ENCODE measurements around the gene RLBP1. TPM values are rescaled to one million over a fixed set of nuclear protein-coding genes. Genes with fewer than 3 reads are reported as not detected.
A peak's percentile ranks its signal among the peaks of the same experiment; 100 is the strongest.

RLBP1 gene
- polyA plus RNA-seq, 5 donors, result not detected

DNA sequence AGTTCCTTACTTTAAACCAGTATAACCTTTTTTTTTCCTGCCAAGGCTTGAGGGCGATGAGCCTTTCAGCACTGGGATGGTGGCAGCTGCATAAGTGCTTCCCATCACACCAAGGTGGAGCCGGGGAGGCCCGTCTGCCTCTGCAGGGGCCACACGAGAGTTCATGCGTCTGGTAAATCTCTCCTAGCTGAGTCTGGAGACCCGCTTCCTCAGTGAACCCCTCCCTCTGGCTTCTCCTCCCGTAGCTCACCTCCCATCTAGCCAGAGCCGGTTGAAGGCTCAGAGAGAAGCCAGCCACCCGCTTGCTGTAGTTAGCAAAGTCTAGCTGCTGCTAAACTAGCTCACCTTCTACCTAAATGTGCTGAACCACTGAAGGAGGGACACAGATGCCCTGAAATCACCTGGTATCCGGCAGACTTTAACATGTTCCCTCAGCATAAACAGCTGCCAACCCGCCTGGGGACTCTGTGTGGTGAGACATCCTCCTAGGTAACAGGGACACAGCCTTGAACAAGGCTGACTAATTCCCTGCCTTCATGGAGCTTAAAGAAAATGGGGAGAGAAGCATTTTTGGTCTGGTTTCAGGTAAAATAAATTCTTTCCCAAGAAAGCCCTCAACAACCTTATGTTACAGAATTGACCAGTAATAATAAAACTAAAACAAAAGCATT, 42.9 kb downstream of the RLBP1 start:
- no peak for DNase-seq

DNA sequence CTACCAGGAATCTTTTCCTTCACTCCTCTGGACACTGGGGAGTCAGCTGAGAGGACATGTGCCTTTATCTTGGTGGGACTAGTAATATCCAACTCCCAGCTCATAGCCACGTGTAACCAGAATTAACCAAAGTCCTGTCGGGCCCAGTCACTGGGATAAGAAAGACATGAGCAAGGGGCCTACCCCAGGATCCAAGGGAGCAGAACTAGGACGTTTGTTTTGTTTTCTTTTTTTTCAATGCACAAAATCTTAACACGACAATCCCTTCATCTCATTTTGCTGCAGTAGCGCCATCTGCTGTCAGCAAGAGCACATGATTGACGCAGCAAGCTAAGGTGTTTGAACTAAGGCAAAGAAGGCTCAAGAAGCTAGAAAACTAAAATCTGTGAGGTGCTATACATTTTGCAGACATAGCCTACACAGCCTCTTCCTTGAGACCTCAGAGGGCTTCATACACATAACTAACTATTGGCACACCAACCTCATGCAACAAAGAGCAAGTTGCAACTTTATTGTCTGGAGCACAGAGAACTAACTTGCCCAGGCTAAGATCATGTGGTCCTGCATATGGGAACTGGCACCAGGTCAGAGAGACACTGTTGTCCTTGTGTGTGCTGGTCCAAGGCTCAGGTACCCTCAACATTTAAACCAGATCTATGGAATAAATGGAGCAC, 43.6 kb downstream of the RLBP1 start:
- DNase-seq, result peak; percentile 64 to 73

DNA sequence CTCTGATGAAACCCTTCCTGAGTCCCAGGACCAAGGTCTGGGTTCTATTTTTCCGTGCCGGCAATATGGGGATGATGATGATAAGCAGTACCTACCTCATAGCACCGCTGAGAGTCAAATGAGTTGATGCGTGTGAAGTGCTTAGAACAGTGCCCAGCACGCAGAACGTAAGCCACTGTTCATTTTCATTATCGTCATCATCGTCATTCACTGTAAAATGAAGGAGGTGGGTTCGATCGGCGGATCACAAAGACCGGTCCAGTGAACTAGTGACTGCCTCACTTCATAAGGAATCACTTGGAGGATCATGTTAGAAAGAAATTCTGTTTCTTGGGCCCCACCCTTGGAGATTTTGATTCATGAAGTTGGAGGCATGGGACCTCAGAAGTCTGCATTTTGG, 44.3 kb downstream of the RLBP1 start:
- no peak for DNase-seq

GRCh38 chr15:89175617-89176191, 45.7 kb downstream of the RLBP1 start:
- no peak for DNase-seq

DNA sequence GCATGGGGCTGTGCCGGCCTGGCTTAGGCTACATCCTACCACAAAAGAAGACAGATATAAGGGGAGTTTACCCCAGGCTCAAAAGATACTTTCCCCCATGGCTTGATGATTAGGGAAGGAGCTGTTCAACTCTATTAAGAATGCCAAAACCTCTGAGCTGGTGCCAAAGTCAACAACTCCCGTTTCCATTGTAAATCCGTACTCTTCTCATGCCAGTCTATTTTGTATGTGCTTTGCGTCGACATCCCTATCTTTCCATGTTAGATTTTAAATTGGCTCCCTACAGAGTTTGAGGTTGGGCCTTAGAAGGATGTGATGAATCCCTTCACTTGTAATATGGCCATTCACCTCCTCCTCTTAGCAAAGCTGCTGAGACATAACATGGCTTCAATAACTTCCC, 46.9 kb downstream of the RLBP1 start:
- no peak for DNase-seq

DNA sequence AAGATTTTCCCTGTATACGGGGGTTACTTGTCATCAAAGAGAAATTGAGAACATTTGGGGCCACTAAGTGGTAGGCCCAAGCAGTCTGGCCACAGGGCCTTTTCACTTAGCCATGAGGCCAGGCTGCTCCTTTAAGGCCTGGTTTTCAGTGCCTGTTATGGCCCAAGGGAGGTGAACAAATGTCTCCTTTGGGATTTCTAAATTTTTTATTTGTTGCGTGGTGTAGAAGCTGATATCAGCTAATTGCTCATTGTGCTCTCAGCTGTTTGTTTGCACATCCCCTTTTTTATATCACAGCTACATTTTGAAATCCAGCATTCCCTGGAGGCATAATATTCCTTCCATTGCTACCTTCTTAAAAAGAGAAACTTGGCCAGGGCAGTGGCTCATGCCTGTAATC, 48.5 kb downstream of the RLBP1 start:
- DNase-seq, result no peak

DNA sequence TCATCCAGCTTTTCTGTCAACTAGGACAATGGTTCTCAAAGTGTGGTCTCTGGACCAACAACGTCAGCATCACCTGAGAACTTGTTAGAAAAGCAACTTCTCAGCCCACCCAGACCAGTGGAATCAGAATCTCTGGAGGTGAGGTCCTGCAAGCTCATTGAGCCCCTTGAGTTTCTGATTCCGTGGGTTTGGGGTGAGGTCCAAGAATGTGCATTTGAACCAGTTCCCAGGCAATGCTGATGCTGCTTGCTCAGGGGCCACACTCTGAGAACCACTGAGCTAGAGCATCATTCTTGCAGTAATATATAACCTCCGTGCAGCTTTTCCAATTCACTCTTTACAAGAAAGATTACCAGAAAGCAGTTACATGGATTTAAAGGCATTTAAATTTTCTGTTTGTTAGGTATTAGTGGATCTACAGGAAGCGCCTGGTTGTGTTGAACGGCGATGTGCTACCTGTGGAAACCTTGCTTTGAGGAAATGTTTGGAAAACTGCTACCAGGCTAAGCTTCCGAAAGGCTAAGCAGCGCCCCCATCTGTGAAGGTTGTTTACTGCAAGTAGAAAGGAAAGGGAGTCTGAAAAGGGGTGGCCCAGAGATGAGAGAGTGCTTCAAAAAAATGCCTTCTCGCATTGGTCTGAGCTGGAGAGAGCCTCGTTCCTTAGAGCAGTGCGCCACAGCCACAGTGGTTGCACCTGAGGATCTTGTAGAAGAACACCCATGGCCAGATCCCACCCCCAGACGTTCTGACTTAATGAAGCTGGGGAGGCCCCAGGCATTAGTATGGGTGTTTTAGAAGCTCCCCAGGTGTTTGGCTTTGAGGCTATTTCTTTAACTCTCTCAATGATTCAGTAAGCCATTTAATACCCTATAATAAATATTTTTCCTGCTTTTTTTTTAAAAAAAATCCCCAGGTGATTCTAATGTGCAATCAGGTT, 50.0 kb downstream of the RLBP1 start:
- peak in 1 of 2 donors; percentile 23 for DNase-seq

- DNase-seq, result no peak
Measured at GRCh38 chr15:89170364-89170763, 51.0 kb downstream of the RLBP1 start.

GRCh38 chr15:89168316-89168833, 53.0 kb downstream of the RLBP1 start:
- no peak for DNase-seq

DNA sequence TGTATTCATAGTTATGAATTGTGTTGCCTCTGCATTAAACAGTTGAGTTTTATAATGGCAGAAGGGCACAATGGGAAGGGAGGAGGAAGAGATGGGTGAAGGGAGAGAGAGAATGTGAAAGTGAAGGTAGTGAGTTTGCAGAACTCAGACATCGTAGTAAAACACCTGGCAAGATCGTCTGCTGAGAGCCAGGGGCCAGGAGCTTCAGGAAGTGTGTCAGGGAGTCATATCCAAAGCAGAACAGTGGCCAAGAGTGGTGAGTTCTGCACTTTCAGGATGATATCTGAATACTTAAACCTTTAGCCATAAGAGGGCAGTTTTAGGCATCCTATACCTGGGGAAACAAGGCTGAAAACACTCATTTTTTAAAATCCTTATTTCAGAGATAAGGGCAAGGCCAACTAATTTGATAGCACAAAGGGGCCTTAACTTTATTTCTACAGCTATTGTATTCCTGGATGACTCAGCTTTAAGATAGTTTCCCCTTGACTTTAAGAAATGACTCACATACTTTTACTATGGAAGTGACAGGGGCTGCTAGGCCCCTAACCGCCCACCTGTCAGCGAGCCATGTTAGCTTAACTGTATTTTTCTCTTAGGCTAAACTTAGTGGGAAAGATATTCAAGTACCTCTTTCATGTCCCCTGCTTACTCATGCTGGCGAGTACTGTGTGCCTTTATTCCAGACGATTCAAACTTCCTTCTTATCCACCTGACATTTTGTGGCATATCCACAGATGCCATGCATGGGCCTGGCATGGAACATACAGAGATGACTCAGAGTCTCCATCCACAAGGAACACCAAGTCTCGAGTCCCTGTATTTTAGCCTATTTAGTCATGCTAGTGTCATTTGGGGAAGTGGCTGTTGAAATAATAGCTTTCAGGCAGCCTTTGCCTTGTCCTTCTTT, 53.9 kb downstream of the RLBP1 start:
- DNase-seq, result no peak

GRCh38 chr15:89165677-89166076, 55.7 kb downstream of the RLBP1 start:
- DNase-seq, result no peak

DNA sequence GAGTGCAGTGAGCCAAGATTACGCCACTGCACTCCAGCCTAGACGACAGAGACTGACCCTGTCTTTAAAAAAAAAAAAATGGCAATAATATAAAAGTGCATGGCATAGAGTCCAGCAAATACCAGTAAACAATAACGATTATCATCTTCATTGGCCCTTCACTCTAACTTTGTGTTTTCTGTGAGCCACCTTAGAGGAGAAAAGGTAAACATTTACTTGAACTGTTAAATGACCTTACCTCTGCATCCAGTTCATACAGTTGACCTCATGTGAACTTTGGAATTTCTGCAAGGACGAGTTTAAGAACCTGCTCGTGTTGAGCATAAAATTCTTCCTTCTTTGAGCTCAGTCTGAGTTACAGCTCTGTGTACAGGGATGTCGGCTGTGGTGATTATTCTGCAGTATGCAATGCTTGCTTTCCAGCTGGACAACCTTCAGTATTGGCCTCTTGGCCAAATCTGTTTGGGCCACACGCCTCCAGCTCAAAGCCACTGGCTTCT, 56.6 kb downstream of the RLBP1 start:
- DNase-seq, result no peak

- DNase-seq, result no peak
Measured at GRCh38 chr15:89163271-89164055, 57.9 kb downstream of the RLBP1 start.

GRCh38 chr15:89161666-89162065, 59.7 kb downstream of the RLBP1 start:
- DNase-seq, result no peak

Other genes starting within 250 kb of the RLBP1 start
- gene ABHD2, start 133.1 kb downstream of the RLBP1 start, polyA plus RNA-seq (ENCODE audit: insufficient read depth in 1 of 5, insufficient read length in 5 of 5, low replicate concordance in 1 of 5), result 10 to 100 TPM; 32.4 to 49.5 (median 38.0) TPM
- 10 to 100 TPM; 20.1 to 61.1 (median 47.5) TPM for gene FANCI, start 22.4 kb upstream of the RLBP1 start, polyA plus RNA-seq (ENCODE audit: insufficient read depth in 1 of 5, insufficient read length in 5 of 5, low replicate concordance in 1 of 5)
- 10 to 100 TPM; 45.6 to 57.2 (median 53.7) TPM for gene POLG, start 113.2 kb upstream of the RLBP1 start, polyA plus RNA-seq (ENCODE audit: insufficient read depth in 1 of 5, insufficient read length in 5 of 5, low replicate concordance in 1 of 5)

Measured in right lung (tissue), 5 donors.